ENCODE results near the gene KCNQ5. TPM values are rescaled to one million over a fixed set of nuclear protein-coding genes. Genes with fewer than 3 reads are reported as not detected.

The KCNQ5 gene
- polyA plus RNA-seq, 3 donors = not detected

GRCh38 chr6:72649032-72649984 lies 27.4 kb downstream of the KCNQ5 start:
- Histone ChIP-seq H3K4me1 (ENCODE audit: control insufficient read depth in 1 of 2, insufficient read depth in 2 of 2, low read length in 2 of 2) (no peaks in the 10 kb centered on the region), H3K36me3 (replicated peaks in 1 of 2; ENCODE audit: control insufficient read depth in 1 of 2, insufficient read depth in 2 of 2, low read length in 2 of 2) (no peaks in the 10 kb centered on the region), H3K27ac (ENCODE audit: low read depth in 1 of 2, low read length in 2 of 2) (no peak overlapping the region), H4K20me1 (ENCODE audit: insufficient read depth, low read length) (no peaks in the 10 kb centered on the region), H3K9ac (ENCODE audit: insufficient read depth, low read length, poor library complexity, severe bottlenecking) (no peak overlapping the region), H2AFZ (ENCODE audit: insufficient read depth, low read depth, low read length, poor library complexity, severe bottlenecking) (no peak overlapping the region), H3K79me2 (ENCODE audit: insufficient read depth, low read length) (peaks cover 4% of the 10 kb centered on the region), H3K27me3 (ENCODE audit: control insufficient read depth in 2 of 2, insufficient read depth in 2 of 2, low read length in 2 of 2) (no peaks in the 10 kb centered on the region), H3K4me3 (replicated peaks in 1 of 3; ENCODE audit: low read depth in 2 of 3, low read length in 3 of 3) (no peak overlapping the region), H3K4me2 (replicated peaks; ENCODE audit: extremely low read depth, low read length, poor library complexity, severe bottlenecking) (no peak overlapping the region), H3K9me3 (replicated peaks in 1 of 2; ENCODE audit: control insufficient read depth in 1 of 2, insufficient read depth in 1 of 2, low read length in 2 of 2) (no peaks in the 10 kb centered on the region)
- no peak for TF ChIP-seq CTCF (IDR thresholded peaks at IDR 0.05)
- Mint-ChIP-seq H3K9me3 (no peaks in the 10 kb centered on the region), H3K4me3 (no peak overlapping the region), H3K36me3 (no peaks in the 10 kb centered on the region), H3K27me3 (ENCODE audit: low read depth in 3 of 3) (peaks cover 0 to 2% (median 0%) of the 10 kb centered on the region in 3 donors), H3K4me1 (peaks cover 10% of the 10 kb centered on the region), H3K27ac (no peak overlapping the region)
- WGBS (ENCODE audit: insufficient coverage) = 91% methylated on average over 4 of the region's 8 CpGs
- DNase-seq = no peak
- intact Hi-C loops (cut with micrococcal nuclease) = no loop called here

- H3K9me3 Mint-ChIP-seq = no peaks in the 10 kb centered on the region
- H3K4me1 ChIP-seq (ENCODE audit: control insufficient read depth in 1 of 2, insufficient read depth in 2 of 2, low read length in 2 of 2) = no peaks in the 10 kb centered on the region
- DNase-seq = no peak
- no peaks in the 10 kb centered on the region for H4K20me1 ChIP-seq (ENCODE audit: insufficient read depth, low read length)
- H3K27me3 Mint-ChIP-seq (ENCODE audit: low read depth in 3 of 3) = peaks cover 0 to 2% (median 0%) of the 10 kb centered on the region in 3 donors
- H3K27me3 ChIP-seq (ENCODE audit: control insufficient read depth in 2 of 2, insufficient read depth in 2 of 2, low read length in 2 of 2) = no peaks in the 10 kb centered on the region
- H3K4me1 Mint-ChIP-seq = peaks cover 11% of the 10 kb centered on the region
- H3K4me3 Mint-ChIP-seq = no peak overlapping the region
- no peak overlapping the region for H3K9ac ChIP-seq (ENCODE audit: insufficient read depth, low read length, poor library complexity, severe bottlenecking)
- no peak overlapping the region for H3K27ac Mint-ChIP-seq
- intact Hi-C loops (cut with micrococcal nuclease) = no loop called here
- no peaks in the 10 kb centered on the region for H3K36me3 ChIP-seq (replicated peaks in 1 of 2; ENCODE audit: control insufficient read depth in 1 of 2, insufficient read depth in 2 of 2, low read length in 2 of 2)
- no CpG with 5 or more reads among the region's 2 CpGs for WGBS (ENCODE audit: insufficient coverage)
- H3K79me2 ChIP-seq (ENCODE audit: insufficient read depth, low read length) = peaks cover 4% of the 10 kb centered on the region
- no peak overlapping the region for H3K4me2 ChIP-seq (replicated peaks; ENCODE audit: extremely low read depth, low read length, poor library complexity, severe bottlenecking)
- H3K4me3 ChIP-seq (replicated peaks in 1 of 3; ENCODE audit: low read depth in 2 of 3, low read length in 3 of 3) = no peak overlapping the region
- H2AFZ ChIP-seq (ENCODE audit: insufficient read depth, low read depth, low read length, poor library complexity, severe bottlenecking) = no peak overlapping the region
- TF ChIP-seq CTCF (IDR thresholded peaks at IDR 0.05) = no peak
- H3K27ac ChIP-seq (ENCODE audit: low read depth in 1 of 2, low read length in 2 of 2) = no peak overlapping the region
- H3K9me3 ChIP-seq (replicated peaks in 1 of 2; ENCODE audit: control insufficient read depth in 1 of 2, insufficient read depth in 1 of 2, low read length in 2 of 2) = no peaks in the 10 kb centered on the region
- H3K36me3 Mint-ChIP-seq = no peaks in the 10 kb centered on the region
Observed at GRCh38 chr6:72650081-72650745, 28.3 kb downstream of the KCNQ5 start.

Data from CD14-positive monocyte (primary cell).